Astrocyte of the cerebellum (primary cell): ENCODE measurements around the gene SBNO2.
"Not testable (repeated sequence)": the region's sequence is repeated elsewhere in the genome, so short reads cannot be mapped to it uniquely, and the experiment has no call there.

ENCODE experiments used
- DNase-seq: peaks from one replicate; pipeline ENCODE4 v3.0.0-alpha.2; 2011; ENCODE audit warnings: low read depth
- H3K4me3 ChIP-seq: 2 replicates; pipeline ENCODE4 v1.5.1; 2011; ENCODE audit warnings: mild to moderate bottlenecking, low read depth, low read length, moderate library complexity
- in situ Hi-C: cut with HindIII; loops from 2 replicates; pipeline ENCODE4 v1.10.0; 2017; ENCODE audit warnings: low sequenced_read_pairs
- TF ChIP-seq, protein P1 (sequence below): IDR thresholded peaks from 2 replicates; pipeline ENCODE4 v1.5.1; 2012; ENCODE audit warnings: low read length, low read depth, moderate library complexity, mild to moderate bottlenecking; ENCODE audit errors: missing control alignments

Gene SBNO2

GRCh38 chr19:1206150-1206863 lies 32.2 kb upstream of the SBNO2 start:
- no peak for DNase-seq
- TF ChIP-seq, protein P1, sequence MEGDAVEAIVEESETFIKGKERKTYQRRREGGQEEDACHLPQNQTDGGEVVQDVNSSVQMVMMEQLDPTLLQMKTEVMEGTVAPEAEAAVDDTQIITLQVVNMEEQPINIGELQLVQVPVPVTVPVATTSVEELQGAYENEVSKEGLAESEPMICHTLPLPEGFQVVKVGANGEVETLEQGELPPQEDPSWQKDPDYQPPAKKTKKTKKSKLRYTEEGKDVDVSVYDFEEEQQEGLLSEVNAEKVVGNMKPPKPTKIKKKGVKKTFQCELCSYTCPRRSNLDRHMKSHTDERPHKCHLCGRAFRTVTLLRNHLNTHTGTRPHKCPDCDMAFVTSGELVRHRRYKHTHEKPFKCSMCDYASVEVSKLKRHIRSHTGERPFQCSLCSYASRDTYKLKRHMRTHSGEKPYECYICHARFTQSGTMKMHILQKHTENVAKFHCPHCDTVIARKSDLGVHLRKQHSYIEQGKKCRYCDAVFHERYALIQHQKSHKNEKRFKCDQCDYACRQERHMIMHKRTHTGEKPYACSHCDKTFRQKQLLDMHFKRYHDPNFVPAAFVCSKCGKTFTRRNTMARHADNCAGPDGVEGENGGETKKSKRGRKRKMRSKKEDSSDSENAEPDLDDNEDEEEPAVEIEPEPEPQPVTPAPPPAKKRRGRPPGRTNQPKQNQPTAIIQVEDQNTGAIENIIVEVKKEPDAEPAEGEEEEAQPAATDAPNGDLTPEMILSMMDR = no peak
- in situ Hi-C loops = no loop called here
- peak overlapping the region; percentile 77 for H3K4me3 ChIP-seq

- TF ChIP-seq, protein P1 = no peak
- in situ Hi-C loops = no loop called here
- peak; percentile 89 for DNase-seq
- peak within 1 kb of the TSS; percentile 77 for H3K4me3 ChIP-seq
Observed at GRCh38 chr19:1205114-1206099, 31.3 kb upstream of the SBNO2 start, which contains the start of gene STK11. TSS of gene STK11 (plus strand) at chr19:1205778. CDS start at chr19:1206914, 1,136 bp downstream.

- in situ Hi-C loops, H3K4me3 ChIP-seq, DNase-seq: not testable (repeated sequence)
Observed at GRCh38 chr19:1200614-1201013, 26.5 kb upstream of the SBNO2 start.

DNA sequence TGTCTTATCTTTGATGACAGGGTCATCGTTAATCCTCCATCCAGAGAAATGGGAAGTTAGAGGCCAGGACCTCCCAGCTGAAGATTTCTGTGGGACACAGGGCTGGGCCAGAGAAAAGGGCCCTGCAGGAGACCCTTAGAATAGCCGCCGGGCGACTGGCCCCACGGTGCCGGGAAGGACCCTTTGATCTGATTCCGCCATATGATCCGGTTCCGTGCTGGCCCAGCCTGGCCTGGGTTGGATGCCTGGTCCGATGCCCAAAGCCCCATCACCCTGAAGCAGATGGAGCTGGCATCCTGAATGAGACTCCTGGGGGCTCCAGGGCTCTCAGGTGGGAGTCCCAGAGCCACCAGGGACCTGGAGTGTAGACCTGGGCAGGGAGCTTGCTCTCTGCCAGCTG lies 25.5 kb upstream of the SBNO2 start:
- no peak overlapping the region for H3K4me3 ChIP-seq
- in situ Hi-C loops = no loop called here
- DNase-seq = no peak
- TF ChIP-seq, protein P1 = no peak

- DNase-seq = no peak
- TF ChIP-seq, protein P1 = no peak
- no peak overlapping the region for H3K4me3 ChIP-seq
- in situ Hi-C loops = no loop called here
Observed at GRCh38 chr19:1189419-1189818, 15.4 kb upstream of the SBNO2 start.

DNA sequence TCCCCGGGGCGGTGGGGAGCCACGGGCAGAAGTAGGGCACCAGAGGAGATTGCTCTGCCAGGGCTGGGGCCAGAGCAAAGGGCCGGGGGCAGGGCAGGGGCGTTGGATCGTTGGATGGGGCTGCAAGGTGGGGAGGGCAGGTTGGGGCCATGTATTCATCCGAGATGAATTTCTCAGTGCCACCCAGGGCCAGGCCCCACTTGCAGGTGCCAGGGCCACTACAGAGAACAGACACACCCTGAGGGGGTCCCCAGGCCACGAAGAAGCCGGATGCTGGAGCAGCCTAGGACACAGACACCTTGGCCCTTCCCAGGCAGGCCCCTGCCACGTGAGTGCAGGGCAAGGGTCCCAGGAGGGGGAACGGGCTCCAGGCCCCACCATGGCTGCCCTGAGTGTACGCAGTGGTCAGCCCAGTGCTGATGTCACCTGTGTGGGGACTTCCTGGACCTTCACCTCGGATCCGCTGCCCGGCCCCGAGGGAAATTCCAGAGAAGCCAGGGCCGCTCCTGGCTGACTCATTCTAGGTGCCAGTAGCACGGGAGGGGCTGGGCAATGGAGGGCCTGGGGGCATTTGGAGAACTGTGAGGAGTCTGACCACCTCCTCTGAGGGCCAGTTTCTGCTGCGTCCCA lies 9.6 kb upstream of the SBNO2 start:
- in situ Hi-C loops = no loop called here
- TF ChIP-seq, protein P1 = no peak
- no peak overlapping the region for H3K4me3 ChIP-seq

More for the DNA sequence above, 9.6 kb upstream of the SBNO2 start:
- no peak for DNase-seq
